Adrenal gland (tissue), 12 donors: ENCODE measurements around the gene LIN7B. TPM values are rescaled to one million over a fixed set of nuclear protein-coding genes. Genes with fewer than 3 reads are reported as not detected.

ENCODE experiments used
- DNase-seq, 7 donors: peaks; one replicate each; pipeline ENCODE4 v3.0.0-alpha.2; 2019 to 2020
- H3K27ac ChIP-seq, 5 donors: fragments of 200-600 bp; sonication (generic) in 4 of 5; 1 replicate in 3 of 5; 2 replicates in 2 of 5; pipeline versions ENCODE4 v1.5.1 to v1.8.0; 2016 to 2020; ENCODE audit warnings: mild to moderate bottlenecking in 1 of 5
- H3K27me3 ChIP-seq: fragments of 200-600 bp; 2 replicates; pipeline ENCODE4 v1.8.0; 2021
- H3K36me3 ChIP-seq, 2 donors: fragments of 200-600 bp; replicated peaks in 1 of 2; 1 replicate in 1 of 2; 2 replicates in 1 of 2; pipeline versions ENCODE4 v1.5.1 to v1.8.0; 2018 to 2022
- H3K4me1 ChIP-seq, 2 donors: fragments of 200-600 bp; replicated peaks in 1 of 2; 1 replicate in 1 of 2; 2 replicates in 1 of 2; pipeline versions ENCODE4 v1.5.1 to v1.8.0; 2018 to 2021
- H3K4me3 ChIP-seq, 4 donors: fragments of 200-600 bp; sonication (generic) in 3 of 4; one replicate each; pipeline ENCODE4 v1.5.1; 2016 to 2018
- H3K9me3 ChIP-seq, 3 donors: fragments of 200-600 bp; sonication (generic) in 1 of 3; replicated peaks in 1 of 3; 1 replicate in 2 of 3; 2 replicates in 1 of 3; pipeline versions ENCODE4 v1.5.1 to v1.8.0; 2016 to 2021
- POLR2A ChIP-seq, 2 donors: fragments of 450-650 bp; IDR thresholded peaks; one replicate each; pipeline ENCODE4 v1.6.1; 2017; ENCODE audit warnings: antibody characterized with exemption in 2 of 2, mild to moderate bottlenecking in 2 of 2, moderate library complexity in 1 of 2
- WGBS, 4 donors: extraction: QIAGEN DNeasy Blood & Tissue Kit in 2 of 4; methylation state at CpG; one replicate each; pipeline versions ENCODE4 v1.1.5 to v1.1.7; 2013 to 2017; 5-methylcytosine and 5-hydroxymethylcytosine counted together
- intact Hi-C, 2 donors: fragments of 100-400 bp; cut with DNase I; formaldehyde crosslinking; loops; one replicate each; pipeline versions ENCODE4 v1.14.1 to v1.15.0; 2022 to 2023
- polyA plus RNA-seq, 3 donors: library from polyadenylated mRNA; stranded (reverse); fragments of 200-250 nt in 2 of 3; fragments of 350-450 nt in 1 of 3; fragmentation: Illumina TruSeq in 1 of 3; extraction: RNeasy Lipid Tissue Mini Kit (QIAGEN cat#74804) in 1 of 3; gene quantifications; one replicate each; pipeline ENCODE4 v1.2.3, GENCODE V29; 2013 to 2014
- total RNA-seq, 9 donors: library from RNA; depleted of rRNA in 4 of 9; stranded (reverse); fragments of >200 nt in 4 of 9; fragments of 120-200 nt in 1 of 9; fragmentation: NEBNext Ultra II Directional in 1 of 9; extraction: Animal tissue kit (Norgen Biotek cat#: 25700) in 1 of 9; gene quantifications; one replicate each; pipeline versions ENCODE4 v1.1.0 to v1.2.4, GENCODE V29; 2013 to 2023
- TF ChIP-seq, protein P1 (sequence below), 6 experiments: fragments of 450-650 bp in 4 of 6; fragments of 200-600 bp in 2 of 6; sonication (generic) in 1 of 6; IDR thresholded peaks; 1 replicate in 5 of 6; 2 replicates in 1 of 6; pipeline versions ENCODE4 v1.5.1 to v1.8.0; 2016 to 2021; ENCODE audit warnings: antibody characterized with exemption in 6 of 6, mild to moderate bottlenecking in 2 of 6, moderate library complexity in 1 of 6
- donor health status: healthy with polysubstance abuse.
- donor health status: Bipolar disorder and iron deficiency.
- donor health status: DM: yes; HTN: yes; CAD: no.
- donor health status: DM: no; HTN: no; CAD: no.
- donor health status: DM: no; HTN: no; CAD: no.
- donor health status: DM: yes; HTN: yes; CAD: no.

The LIN7B gene
- total and polyA plus RNA-seq, 12 donors, result 4.4 to 35.2 (median 11.1) TPM

DNA sequence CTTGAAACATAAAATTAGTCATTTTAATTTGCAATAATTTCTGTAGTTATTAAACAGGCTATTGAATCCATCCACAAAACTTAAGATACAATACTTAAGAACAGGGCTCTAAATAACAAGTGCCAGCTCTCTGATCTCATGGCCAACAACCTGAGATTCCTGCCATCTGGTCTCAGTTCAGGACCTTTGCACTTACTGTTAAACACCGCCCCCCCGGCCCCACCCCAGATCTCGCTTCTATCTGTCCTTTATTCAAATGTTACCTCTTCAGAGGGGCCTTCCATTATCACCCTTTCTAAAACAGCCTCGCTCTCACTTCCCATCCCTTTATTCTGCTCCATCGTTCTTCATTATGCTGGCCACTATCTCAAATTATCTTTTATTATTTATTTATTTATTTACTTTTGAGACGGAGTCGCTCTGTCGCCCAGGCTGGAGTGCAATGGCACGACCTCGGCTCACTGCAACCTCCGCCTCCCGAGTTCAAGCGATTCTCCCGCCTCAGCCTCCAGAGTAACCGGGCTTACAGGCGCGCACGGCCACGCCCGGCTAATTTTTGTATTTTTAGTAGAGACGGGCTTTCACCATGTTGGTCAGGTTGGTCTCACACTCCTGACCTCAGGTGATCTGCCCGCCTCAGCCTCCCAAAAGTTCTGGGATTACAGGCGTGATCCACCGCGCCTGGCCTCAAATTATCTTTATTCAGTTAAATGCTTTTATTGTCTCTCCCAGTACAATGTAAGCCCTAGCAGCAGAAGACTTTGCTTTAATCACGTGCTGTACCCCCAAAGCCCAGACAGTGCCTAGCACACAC is 29.8 kb upstream of the LIN7B start:
- intact Hi-C loops, result no loop called here
- Histone ChIP-seq H3K27me3 (no peaks in the 10 kb centered on the region), H3K9me3 (no peaks in the 10 kb centered on the region), H3K27ac (peak overlapping the region; percentile 43 to 91 (median 88)), H3K4me3 (peak overlapping the region in 1 of 4 donors; percentile 68), H3K36me3 (peaks cover 0 to 18% of the 10 kb centered on the region in 2 donors), H3K4me1 (peaks cover 10 to 32% of the 10 kb centered on the region in 2 donors)
- WGBS, 4 donors, result 63 to 69% (median 67%) methylated on average over 25 to 26 of the region's 26 CpGs
- TF ChIP-seq POLR2A (IDR thresholded peaks at IDR 0.05), result no peak
- TF ChIP-seq, protein P1, sequence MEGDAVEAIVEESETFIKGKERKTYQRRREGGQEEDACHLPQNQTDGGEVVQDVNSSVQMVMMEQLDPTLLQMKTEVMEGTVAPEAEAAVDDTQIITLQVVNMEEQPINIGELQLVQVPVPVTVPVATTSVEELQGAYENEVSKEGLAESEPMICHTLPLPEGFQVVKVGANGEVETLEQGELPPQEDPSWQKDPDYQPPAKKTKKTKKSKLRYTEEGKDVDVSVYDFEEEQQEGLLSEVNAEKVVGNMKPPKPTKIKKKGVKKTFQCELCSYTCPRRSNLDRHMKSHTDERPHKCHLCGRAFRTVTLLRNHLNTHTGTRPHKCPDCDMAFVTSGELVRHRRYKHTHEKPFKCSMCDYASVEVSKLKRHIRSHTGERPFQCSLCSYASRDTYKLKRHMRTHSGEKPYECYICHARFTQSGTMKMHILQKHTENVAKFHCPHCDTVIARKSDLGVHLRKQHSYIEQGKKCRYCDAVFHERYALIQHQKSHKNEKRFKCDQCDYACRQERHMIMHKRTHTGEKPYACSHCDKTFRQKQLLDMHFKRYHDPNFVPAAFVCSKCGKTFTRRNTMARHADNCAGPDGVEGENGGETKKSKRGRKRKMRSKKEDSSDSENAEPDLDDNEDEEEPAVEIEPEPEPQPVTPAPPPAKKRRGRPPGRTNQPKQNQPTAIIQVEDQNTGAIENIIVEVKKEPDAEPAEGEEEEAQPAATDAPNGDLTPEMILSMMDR (IDR thresholded peaks at IDR 0.05), result no peak
- no peak for DNase-seq

DNA sequence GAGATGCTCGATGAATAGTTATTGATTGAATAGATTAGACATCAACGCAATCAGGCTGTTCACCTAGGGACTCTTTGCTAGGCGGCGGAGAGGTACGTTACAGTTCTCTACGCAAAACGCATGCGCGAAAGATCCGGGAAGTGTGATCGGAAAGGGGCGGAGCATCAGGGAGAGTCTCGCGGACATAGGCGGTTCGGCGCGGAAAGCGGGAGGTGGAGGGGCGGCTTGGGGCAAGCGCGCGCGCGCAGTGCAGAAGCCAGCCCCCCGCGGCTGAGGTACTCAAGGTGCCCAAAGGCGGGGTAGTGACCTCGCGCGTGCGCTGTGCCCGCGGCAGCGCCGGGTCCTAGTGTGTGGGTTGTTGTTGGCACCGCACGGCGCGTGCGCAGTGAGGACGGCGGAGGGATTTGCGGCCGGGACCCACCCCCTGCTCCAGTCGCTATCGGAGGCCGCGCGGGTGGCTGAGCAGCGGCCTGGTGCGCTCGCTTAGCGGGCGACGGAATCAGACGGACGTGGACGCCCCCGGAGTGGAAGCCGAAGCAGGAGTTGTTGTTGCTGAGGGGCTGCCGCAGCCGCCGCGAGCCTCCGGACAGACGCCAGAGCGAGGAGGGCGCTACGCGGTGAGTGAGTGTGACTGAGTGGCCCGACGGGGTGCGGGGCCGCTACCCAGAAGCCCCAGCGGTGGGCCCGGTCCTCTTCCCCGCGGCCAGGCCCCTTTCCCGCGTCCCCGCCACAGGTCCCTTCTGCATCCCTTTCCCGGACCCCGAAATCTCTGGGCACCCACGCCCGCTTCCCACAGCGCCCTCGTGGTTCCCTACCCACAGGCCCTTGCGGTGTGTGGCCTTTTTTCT is 28.9 kb upstream of the LIN7B start, which contains the start of gene SNRNP70:
TSS of gene SNRNP70 (plus strand) at position 432 of the 848 bp plus-strand sequence. CDS start 964 bp downstream, outside the sequence.
- H3K27me3 ChIP-seq, result no peaks in the 10 kb centered on the region
- TF ChIP-seq, protein P1 (IDR thresholded peaks at IDR 0.05), result peak in 1 of 6 experiments; percentile 15
- TF ChIP-seq POLR2A (IDR thresholded peaks at IDR 0.05), result peak; percentile 87 to 89
- peak; percentile 99 to 100 (median 100) for DNase-seq
- 0 to 1% (median 1%) methylated on average over 26 to 89 of the region's 89 CpGs for WGBS, 4 donors
- H3K27ac ChIP-seq, result peak within 1 kb of the TSS; percentile 79 to 91 (median 88)
- H3K36me3 ChIP-seq, result peaks cover 0 to 24% of the 10 kb centered on the region in 2 donors
- H3K4me1 ChIP-seq, result peaks cover 10 to 32% of the 10 kb centered on the region in 2 donors
- intact Hi-C loops, result no loop called here
- H3K4me3 ChIP-seq, result peak within 1 kb of the TSS; percentile 68 to 87 (median 79)
- no peaks in the 10 kb centered on the region for H3K9me3 ChIP-seq

DNA sequence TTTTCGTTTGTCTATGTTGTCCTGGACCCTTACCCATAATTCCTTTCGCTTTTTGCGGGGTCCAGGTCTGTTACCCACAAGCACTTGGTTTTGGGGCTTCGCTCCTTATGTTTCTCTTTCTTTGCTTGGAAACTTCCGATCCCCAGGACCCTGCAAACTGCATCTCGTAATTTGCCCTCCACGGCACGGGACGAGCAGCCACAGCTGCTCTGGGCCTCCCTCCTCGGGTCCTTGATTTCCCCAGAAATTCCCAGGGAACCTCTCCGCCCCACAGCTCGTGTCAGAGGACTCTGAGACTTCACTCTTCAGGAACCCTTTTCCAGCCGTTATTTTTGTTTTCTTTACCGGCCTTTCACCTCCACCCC is 28.3 kb upstream of the LIN7B start:
- no peak for DNase-seq
- Histone ChIP-seq H3K36me3 (peaks cover 0 to 30% of the 10 kb centered on the region in 2 donors), H3K4me3 (peak overlapping the region; percentile 68 to 87 (median 79)), H3K9me3 (no peaks in the 10 kb centered on the region), H3K4me1 (peaks cover 10 to 32% of the 10 kb centered on the region in 2 donors), H3K27ac (peak overlapping the region in 4 of 5 donors; percentile 79 to 89 (median 85)), H3K27me3 (no peaks in the 10 kb centered on the region)
- 0% methylated on average over 14 of the region's 14 CpGs for WGBS, 4 donors
- intact Hi-C loops, result no loop called here
- TF ChIP-seq, protein P1 (IDR thresholded peaks at IDR 0.05), result no peak
- no peak for TF ChIP-seq POLR2A (IDR thresholded peaks at IDR 0.05)

DNA sequence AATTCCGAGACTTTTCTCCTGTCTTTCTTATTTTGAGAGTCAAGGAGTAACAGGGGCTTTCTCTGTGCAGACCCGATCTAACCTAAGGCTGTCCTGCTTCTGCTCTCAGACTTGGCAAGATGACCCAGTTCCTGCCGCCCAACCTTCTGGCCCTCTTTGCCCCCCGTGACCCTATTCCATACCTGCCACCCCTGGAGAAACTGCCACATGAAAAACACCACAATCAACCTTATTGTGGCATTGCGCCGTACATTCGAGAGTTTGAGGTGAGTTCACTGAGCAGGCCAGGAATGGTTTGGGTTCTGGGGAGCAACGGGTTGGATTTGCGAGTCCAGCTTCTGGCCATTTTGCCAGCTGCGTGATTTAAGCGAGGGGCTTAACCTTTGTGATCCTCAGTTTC is 27.9 kb upstream of the LIN7B start:
- Histone ChIP-seq H3K4me3 (peak overlapping the region in 3 of 4 donors; percentile 68 to 84 (median 74)), H3K4me1 (peaks cover 10 to 32% of the 10 kb centered on the region in 2 donors), H3K27ac (peak overlapping the region in 1 of 5 donors; percentile 79), H3K36me3 (peaks cover 0 to 34% of the 10 kb centered on the region in 2 donors), H3K27me3 (no peaks in the 10 kb centered on the region), H3K9me3 (no peaks in the 10 kb centered on the region)
- no peak for TF ChIP-seq POLR2A (IDR thresholded peaks at IDR 0.05)
- TF ChIP-seq, protein P1 (IDR thresholded peaks at IDR 0.05), result no peak
- intact Hi-C loops, result no loop called here
- no peak for DNase-seq
- 25 to 39% (median 33%) methylated on average over 7 to 11 of the region's 11 CpGs for WGBS, 4 donors
